ENCODE measurements around the gene TRABD2B.

The TRABD2B gene

GRCh38 chr1:47915677-47916353, 81.4 kb downstream of the TRABD2B start:
- no peak for TF ChIP-seq ZNF274 (IDR thresholded peaks at IDR 0.05; ENCODE audit: low read depth, low read length)
- no peak overlapping the region for H3K4me3 ChIP-seq (ENCODE audit: low read length)

GRCh38 chr1:47914952-47915676, 82.1 kb downstream of the TRABD2B start:
- no peak for TF ChIP-seq ZNF274 (IDR thresholded peaks at IDR 0.05; ENCODE audit: low read depth, low read length)
- no peak overlapping the region for H3K4me3 ChIP-seq (ENCODE audit: low read length)

GRCh38 chr1:47914218-47914938, 82.8 kb downstream of the TRABD2B start:
- TF ChIP-seq ZNF274 (IDR thresholded peaks at IDR 0.05; ENCODE audit: low read depth, low read length) = no peak
- H3K4me3 ChIP-seq (ENCODE audit: low read length) = no peak overlapping the region

- H3K4me3 ChIP-seq (ENCODE audit: low read length) = no peak overlapping the region
- no peak for TF ChIP-seq ZNF274 (IDR thresholded peaks at IDR 0.05; ENCODE audit: low read depth, low read length)
These were observed 83.9 kb downstream of the TRABD2B start for GRCh38 chr1:47913225-47913823.

GRCh38 chr1:47912756-47913155, 84.4 kb downstream of the TRABD2B start:
- no peak for TF ChIP-seq ZNF274 (IDR thresholded peaks at IDR 0.05; ENCODE audit: low read depth, low read length)
- H3K4me3 ChIP-seq (ENCODE audit: low read length) = no peak overlapping the region

- no peak for TF ChIP-seq ZNF274 (IDR thresholded peaks at IDR 0.05; ENCODE audit: low read depth, low read length)
- H3K4me3 ChIP-seq (ENCODE audit: low read length) = no peak overlapping the region
These were observed 85.3 kb downstream of the TRABD2B start for GRCh38 chr1:47911892-47912291.

- H3K4me3 ChIP-seq (ENCODE audit: low read length) = no peak overlapping the region
- TF ChIP-seq ZNF274 (IDR thresholded peaks at IDR 0.05; ENCODE audit: low read depth, low read length) = no peak
These were observed 85.8 kb downstream of the TRABD2B start for GRCh38 chr1:47911424-47911823.

- no peak for TF ChIP-seq ZNF274 (IDR thresholded peaks at IDR 0.05; ENCODE audit: low read depth, low read length)
- no peak overlapping the region for H3K4me3 ChIP-seq (ENCODE audit: low read length)
These were observed 88.9 kb downstream of the TRABD2B start for GRCh38 chr1:47908258-47908657.

GRCh38 chr1:47907177-47907528, 90.0 kb downstream of the TRABD2B start:
- H3K4me3 ChIP-seq (ENCODE audit: low read length) = no peak overlapping the region
- no peak for TF ChIP-seq ZNF274 (IDR thresholded peaks at IDR 0.05; ENCODE audit: low read depth, low read length)

- no peak for TF ChIP-seq ZNF274 (IDR thresholded peaks at IDR 0.05; ENCODE audit: low read depth, low read length)
- no peak overlapping the region for H3K4me3 ChIP-seq (ENCODE audit: low read length)
These were observed 90.5 kb downstream of the TRABD2B start for GRCh38 chr1:47906527-47907176.

GRCh38 chr1:47906009-47906432, 91.2 kb downstream of the TRABD2B start:
- H3K4me3 ChIP-seq (ENCODE audit: low read length) = no peak overlapping the region
- no peak for TF ChIP-seq ZNF274 (IDR thresholded peaks at IDR 0.05; ENCODE audit: low read depth, low read length)

GRCh38 chr1:47903723-47904122, 93.5 kb downstream of the TRABD2B start:
- TF ChIP-seq ZNF274 (IDR thresholded peaks at IDR 0.05; ENCODE audit: low read depth, low read length) = no peak
- H3K4me3 ChIP-seq (ENCODE audit: low read length) = no peak overlapping the region

- H3K4me3 ChIP-seq (ENCODE audit: low read length) = no peak overlapping the region
- TF ChIP-seq ZNF274 (IDR thresholded peaks at IDR 0.05; ENCODE audit: low read depth, low read length) = no peak
These were observed 96.1 kb downstream of the TRABD2B start for GRCh38 chr1:47901001-47901575.
